Colonic mucosa (tissue), 4 donors: ENCODE data around the gene PRDX5. TPM values are rescaled to one million over a fixed set of nuclear protein-coding genes. Genes with fewer than 3 reads are reported as not detected.
"Not testable (repeated sequence)": the region's sequence is repeated elsewhere in the genome, so short reads cannot be mapped to it uniquely, and the experiment has no call there.

ENCODE experiments used
- DNase-seq: peaks from one replicate; pipeline ENCODE4 v3.0.0-alpha.2; 2020
- H3K27ac ChIP-seq: fragments of 200-600 bp; one replicate; pipeline ENCODE4 v1.8.0; 2021
- H3K27me3 ChIP-seq: fragments of 200-600 bp; one replicate; pipeline ENCODE4 v1.8.0; 2021
- H3K36me3 ChIP-seq: fragments of 200-600 bp; one replicate; pipeline ENCODE4 v1.8.0; 2021
- H3K4me1 ChIP-seq: fragments of 200-600 bp; one replicate; pipeline ENCODE4 v1.8.0; 2021; ENCODE audit warnings: mild to moderate bottlenecking
- H3K4me3 ChIP-seq: fragments of 200-600 bp; one replicate; pipeline ENCODE4 v1.8.0; 2021
- H3K9ac ChIP-seq, 2 donors: one replicate each; pipeline ENCODE4 v1.7.0; 2013; ENCODE audit warnings: control low read depth in 2 of 2, low read depth in 2 of 2, low read length in 2 of 2
- H3K9me3 ChIP-seq: fragments of 200-600 bp; one replicate; pipeline ENCODE4 v1.8.0; 2021
- intact Hi-C: fragments of 100-400 bp; cut with DNase I; formaldehyde crosslinking; loops from one replicate; pipeline ENCODE4 v1.14.1; 2022
- total RNA-seq, 2 donors: library from RNA; stranded (reverse); fragmentation: NEBNext Ultra II Directional in 1 of 2; extraction: Animal tissue kit (Norgen Biotek cat#: 25700) in 1 of 2; gene quantifications; one replicate each; pipeline ENCODE4 v1.2.1, GENCODE V29; 2021
- TF ChIP-seq, protein P1 (sequence below): fragments of 200-600 bp; IDR thresholded peaks from one replicate; pipeline ENCODE4 v1.8.0; 2022; ENCODE audit warnings: antibody characterized with exemption, mild to moderate bottlenecking
- donor health status: healthy.
- donor health status: DM: no; HTN: no; CAD: no.
- donor health status: DM: no; HTN: no; CAD: no.

The PRDX5 gene
- total RNA-seq, 2 donors from 2014 or later, result 301 to 425 TPM

DNA sequence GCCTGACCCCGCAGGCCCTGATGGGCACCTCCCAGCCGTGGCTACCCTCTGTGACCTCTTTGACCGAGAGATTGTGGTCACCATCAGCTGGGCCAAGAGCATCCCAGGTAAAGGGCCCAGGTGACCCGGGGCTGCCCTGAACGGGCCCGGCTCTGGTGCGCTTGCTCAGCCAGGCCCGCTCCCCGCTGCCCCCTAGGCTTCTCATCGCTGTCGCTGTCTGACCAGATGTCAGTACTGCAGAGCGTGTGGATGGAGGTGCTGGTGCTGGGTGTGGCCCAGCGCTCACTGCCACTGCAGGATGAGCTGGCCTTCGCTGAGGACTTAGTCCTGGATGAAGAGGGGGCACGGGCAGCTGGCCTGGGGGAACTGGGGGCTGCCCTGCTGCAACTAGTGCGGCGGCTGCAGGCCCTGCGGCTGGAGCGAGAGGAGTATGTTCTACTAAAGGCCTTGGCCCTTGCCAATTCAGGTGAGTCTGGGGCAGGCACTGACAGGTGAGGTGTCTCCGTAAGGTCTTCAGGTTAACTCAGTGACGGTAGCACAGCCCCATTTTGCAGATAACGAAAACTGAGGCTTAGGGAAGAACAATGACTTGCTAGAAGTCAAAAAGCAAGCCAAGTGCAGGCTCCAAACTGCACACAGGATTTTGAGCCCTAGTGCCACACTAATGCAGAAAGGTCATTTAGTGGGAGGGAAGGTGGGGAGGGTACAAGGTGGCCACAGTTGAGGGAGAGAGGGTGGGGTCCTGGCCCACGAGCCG lies 2.9 kb upstream of the PRDX5 start:
- no peak overlapping the region for H3K27ac ChIP-seq
- DNase-seq, result no peak
- no peaks in the 10 kb centered on the region for H3K27me3 ChIP-seq
- intact Hi-C loops, result loop anchor here (5.0 kb wide), 1 partner anchor 42 kb away; the partner anchor contains the start of gene RPS6KA4
- H3K4me1 ChIP-seq, result peaks cover 12% of the 10 kb centered on the region
- H3K4me3 ChIP-seq, result no peak overlapping the region
- TF ChIP-seq, protein P1, sequence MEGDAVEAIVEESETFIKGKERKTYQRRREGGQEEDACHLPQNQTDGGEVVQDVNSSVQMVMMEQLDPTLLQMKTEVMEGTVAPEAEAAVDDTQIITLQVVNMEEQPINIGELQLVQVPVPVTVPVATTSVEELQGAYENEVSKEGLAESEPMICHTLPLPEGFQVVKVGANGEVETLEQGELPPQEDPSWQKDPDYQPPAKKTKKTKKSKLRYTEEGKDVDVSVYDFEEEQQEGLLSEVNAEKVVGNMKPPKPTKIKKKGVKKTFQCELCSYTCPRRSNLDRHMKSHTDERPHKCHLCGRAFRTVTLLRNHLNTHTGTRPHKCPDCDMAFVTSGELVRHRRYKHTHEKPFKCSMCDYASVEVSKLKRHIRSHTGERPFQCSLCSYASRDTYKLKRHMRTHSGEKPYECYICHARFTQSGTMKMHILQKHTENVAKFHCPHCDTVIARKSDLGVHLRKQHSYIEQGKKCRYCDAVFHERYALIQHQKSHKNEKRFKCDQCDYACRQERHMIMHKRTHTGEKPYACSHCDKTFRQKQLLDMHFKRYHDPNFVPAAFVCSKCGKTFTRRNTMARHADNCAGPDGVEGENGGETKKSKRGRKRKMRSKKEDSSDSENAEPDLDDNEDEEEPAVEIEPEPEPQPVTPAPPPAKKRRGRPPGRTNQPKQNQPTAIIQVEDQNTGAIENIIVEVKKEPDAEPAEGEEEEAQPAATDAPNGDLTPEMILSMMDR, result no peak
- H3K9me3 ChIP-seq, result no peaks in the 10 kb centered on the region
- no peaks in the 10 kb centered on the region for H3K36me3 ChIP-seq
- H3K9ac ChIP-seq, result no peak overlapping the region

GRCh38 chr11:64315667-64316526 lies 2.0 kb upstream of the PRDX5 start:
- intact Hi-C loops, result loop anchor here (5.0 kb wide), 1 partner anchor 41 kb away; the partner anchor contains the start of gene RPS6KA4
- not testable (repeated sequence) for H3K9me3 ChIP-seq, H3K9ac ChIP-seq, H3K36me3 ChIP-seq, H3K4me3 ChIP-seq, DNase-seq, H3K27me3 ChIP-seq
- Histone ChIP-seq H3K4me1 (peaks cover 12% of the 10 kb centered on the region), H3K27ac (peak overlapping the region; percentile 99)

DNA sequence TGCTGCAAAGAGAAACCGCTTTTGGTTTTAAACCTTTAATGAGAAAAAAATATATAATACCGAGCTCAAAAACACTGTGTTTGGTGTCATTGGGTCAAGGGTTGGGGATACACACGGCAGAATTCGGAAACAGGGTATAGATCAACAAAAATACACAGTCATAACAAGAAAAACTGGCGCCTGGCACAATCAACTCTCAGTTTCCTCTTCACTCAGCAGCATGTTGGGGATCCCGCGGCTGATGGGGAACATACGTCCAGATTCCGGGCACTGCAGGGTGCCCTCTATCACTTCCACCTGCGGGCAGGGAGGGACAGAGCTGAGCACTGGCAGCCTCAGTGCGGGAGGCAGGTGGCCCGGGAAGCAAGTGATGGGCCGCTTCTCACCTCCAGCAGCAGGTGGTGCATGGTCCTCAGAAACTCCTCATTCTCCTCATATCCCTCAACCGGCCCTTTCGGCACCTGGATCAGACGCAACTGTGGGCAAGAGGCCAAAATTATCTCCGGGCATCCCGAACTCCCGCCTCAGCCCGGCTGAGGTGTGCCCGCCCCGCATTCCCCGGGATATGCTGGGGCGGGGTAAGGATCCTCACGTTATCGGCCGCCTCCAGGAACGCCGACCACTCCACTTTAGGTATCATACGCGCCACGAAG lies 1.1 kb upstream of the PRDX5 start:
- Histone ChIP-seq H3K27me3 (no peaks in the 10 kb centered on the region), H3K36me3 (no peaks in the 10 kb centered on the region), H3K27ac (peak overlapping the region; percentile 99), H3K9me3 (no peaks in the 10 kb centered on the region), H3K4me1 (peaks cover 14% of the 10 kb centered on the region), H3K4me3 (peak overlapping the region; percentile 76), H3K9ac (peak overlapping the region; percentile 82 to 97)
- DNase-seq, result peak; percentile 77
- intact Hi-C loops, result loop anchor here (5.0 kb wide), 1 partner anchor 41 kb away; the partner anchor contains the start of gene RPS6KA4
- TF ChIP-seq, protein P1, result no peak

DNA sequence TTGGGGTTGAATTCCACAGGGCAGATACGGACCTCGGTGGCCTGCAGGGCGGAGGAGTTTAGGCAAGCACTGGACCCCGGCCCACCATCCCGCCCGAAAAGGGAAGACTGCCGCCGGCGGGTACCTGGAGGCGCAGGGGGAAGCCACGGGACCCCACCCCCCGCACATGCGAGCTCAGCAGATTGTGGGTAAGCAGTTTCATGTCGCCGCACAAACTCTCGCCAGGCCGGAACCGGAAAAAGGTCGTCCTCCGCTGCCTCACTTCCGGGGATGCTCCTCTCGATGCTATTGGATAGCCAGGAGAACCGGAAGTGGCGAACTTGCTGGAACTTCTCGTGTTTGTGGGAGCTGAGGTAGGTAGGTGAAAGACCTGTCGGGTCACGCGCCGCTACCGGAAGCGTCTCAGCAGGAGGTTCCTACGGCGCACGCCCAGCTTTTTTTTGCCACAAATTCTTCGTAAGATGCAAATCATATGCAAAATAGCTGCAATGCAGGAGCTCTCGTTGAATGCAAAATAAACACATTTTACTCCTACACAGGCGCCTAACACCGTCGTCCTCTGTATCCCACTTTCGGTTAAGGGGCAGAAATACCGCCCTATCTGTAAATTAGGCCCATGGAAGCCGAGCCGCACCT lies 478 bp upstream of the PRDX5 start, which contains the start of gene TRMT112:
TSS of gene TRMT112 (minus strand) at position 235 of the 636 bp plus-strand sequence. CDS start at position 202, 33 bp downstream.
- intact Hi-C loops, result loop anchor here (5.0 kb wide), 1 partner anchor 40 kb away; the partner anchor contains the start of gene RPS6KA4
- Histone ChIP-seq H3K27ac (peak within 1 kb of the TSS; percentile 99), H3K36me3 (no peaks in the 10 kb centered on the region), H3K9ac (peak within 1 kb of the TSS; percentile 87 to 97), H3K27me3 (no peaks in the 10 kb centered on the region), H3K4me3 (peak within 1 kb of the TSS; percentile 76), H3K9me3 (no peaks in the 10 kb centered on the region), H3K4me1 (peaks cover 20% of the 10 kb centered on the region)
- peak; percentile 98 for DNase-seq
- TF ChIP-seq, protein P1, result no peak
